RPMI7951 (cell line): Measurements from ENCODE around the gene GRIFIN. TPM values are rescaled to one million over a fixed set of nuclear protein-coding genes. Genes with fewer than 3 reads are reported as not detected.

Source experiments
- DNase-seq: peaks from one replicate; pipeline ENCODE4 v3.0.0-alpha.2; 2012; ENCODE audit warnings: low read depth
- total RNA-seq: library from RNA; depleted of rRNA; stranded (reverse); fragments of >200 nt; shearing (Covaris generic); gene quantifications from 2 replicates; pipeline ENCODE4 v1.2.3, GENCODE V29; 2014; rRNA removed

GRIFIN gene
- total RNA-seq, 1 experiment from 2014 or later = not detected

DNA sequence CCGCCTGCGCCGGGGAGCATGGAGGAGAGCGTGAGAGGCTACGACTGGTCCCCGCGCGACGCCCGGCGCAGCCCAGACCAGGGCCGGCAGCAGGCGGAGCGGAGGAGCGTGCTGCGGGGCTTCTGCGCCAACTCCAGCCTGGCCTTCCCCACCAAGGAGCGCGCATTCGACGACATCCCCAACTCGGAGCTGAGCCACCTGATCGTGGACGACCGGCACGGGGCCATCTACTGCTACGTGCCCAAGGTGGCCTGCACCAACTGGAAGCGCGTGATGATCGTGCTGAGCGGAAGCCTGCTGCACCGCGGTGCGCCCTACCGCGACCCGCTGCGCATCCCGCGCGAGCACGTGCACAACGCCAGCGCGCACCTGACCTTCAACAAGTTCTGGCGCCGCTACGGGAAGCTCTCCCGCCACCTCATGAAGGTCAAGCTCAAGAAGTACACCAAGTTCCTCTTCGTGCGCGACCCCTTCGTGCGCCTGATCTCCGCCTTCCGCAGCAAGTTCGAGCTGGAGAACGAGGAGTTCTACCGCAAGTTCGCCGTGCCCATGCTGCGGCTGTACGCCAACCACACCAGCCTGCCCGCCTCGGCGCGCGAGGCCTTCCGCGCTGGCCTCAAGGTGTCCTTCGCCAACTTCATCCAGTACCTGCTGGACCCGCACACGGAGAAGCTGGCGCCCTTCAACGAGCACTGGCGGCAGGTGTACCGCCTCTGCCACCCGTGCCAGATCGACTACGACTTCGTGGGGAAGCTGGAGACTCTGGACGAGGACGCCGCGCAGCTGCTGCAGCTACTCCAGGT, 43.1 kb downstream of the GRIFIN start:
- DNase-seq = no peak

DNA sequence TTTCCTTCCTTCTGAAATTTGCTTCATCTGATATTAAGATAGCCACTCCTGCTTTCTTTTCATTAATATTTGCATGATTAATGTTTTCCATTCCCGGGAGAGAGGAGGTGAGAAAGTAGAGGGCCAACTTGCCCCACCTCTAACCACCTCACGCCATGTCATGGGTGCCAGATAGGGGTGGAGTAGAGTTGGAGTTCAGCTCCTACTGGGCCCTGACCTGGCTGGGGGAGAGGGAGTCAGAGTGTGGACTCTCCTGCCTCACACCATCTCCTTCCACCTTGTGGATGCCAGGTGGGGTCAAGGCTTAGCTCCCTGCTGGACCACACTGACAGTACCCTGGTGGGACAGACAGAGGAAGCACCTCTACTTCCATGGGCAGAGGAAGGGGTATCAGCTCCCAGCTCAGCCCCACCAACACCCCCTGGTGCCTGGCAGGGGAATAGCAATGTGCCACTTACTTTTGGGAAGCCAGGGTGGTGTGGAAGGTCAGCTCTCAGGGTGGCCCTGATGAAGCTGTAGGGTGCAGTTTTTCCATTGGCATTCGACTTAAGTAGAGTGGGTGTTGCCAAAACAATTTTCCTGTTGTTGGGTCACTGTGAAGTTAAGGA, 44.8 kb downstream of the GRIFIN start:
- no peak for DNase-seq

DNA sequence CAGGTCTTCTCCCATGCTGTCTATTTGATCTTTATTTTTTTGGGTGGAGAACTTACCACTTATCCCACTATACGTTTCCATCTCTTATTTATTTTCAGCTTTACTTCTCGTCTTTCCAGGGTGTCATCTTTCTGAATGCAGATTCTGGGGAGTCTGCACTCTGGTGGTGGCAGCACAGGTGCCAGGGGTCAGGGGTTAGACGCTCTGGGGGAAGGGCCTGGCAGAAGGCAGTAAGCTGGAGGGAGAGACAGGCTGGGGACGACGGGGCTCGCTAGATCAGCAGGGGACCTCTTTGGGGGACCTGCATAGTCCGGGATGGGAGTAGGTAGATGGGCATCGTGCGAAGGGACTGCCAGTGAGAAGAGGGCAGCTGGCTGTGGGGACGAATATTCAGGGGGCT, 50.4 kb downstream of the GRIFIN start:
- DNase-seq = no peak

Other genes with a start within 250 kb of the GRIFIN start
- gene MAD1L1, start 243.5 kb downstream of the GRIFIN start, total RNA-seq = 133 and 165 TPM in 2 replicates
- gene MRM2, start 234.2 kb downstream of the GRIFIN start, total RNA-seq = 36.4 and 36.8 TPM in 2 replicates
- 131 and 171 TPM in 2 replicates for gene NUDT1, start 234.2 kb downstream of the GRIFIN start, total RNA-seq
- gene SNX8, start 162.0 kb downstream of the GRIFIN start, total RNA-seq = 8.9 and 24.2 TPM in 2 replicates
- 182 and 205 TPM in 2 replicates for gene EIF3B, start 121.6 kb downstream of the GRIFIN start, total RNA-seq
- gene CHST12, start 72.8 kb downstream of the GRIFIN start, total RNA-seq = 5.9 and 8.0 TPM in 2 replicates
- gene LFNG, start 43.4 kb upstream of the GRIFIN start, total RNA-seq = 19.1 and 28.5 TPM in 2 replicates
- gene BRAT1, start 79.1 kb upstream of the GRIFIN start, total RNA-seq = 22.6 and 28.8 TPM in 2 replicates
- gene IQCE, start 82.6 kb upstream of the GRIFIN start, total RNA-seq = 10.1 and 14.8 TPM in 2 replicates
- gene TTYH3, start 155.6 kb upstream of the GRIFIN start, total RNA-seq = 20.5 and 34.9 TPM in 2 replicates
- 4.9 and 8.5 TPM in 2 replicates for gene AMZ1, start 211.8 kb upstream of the GRIFIN start, total RNA-seq